ENCODE measurements around the gene SAMD11. TPM values are rescaled to one million over a fixed set of nuclear protein-coding genes. Genes with fewer than 3 reads are reported as not detected.
"Not testable (repeated sequence)": the region's sequence is repeated elsewhere in the genome, so short reads cannot be mapped to it uniquely, and the experiment has no call there.

Gene SAMD11
- total RNA-seq, 1 experiment from 2014 or later = 13.5 TPM

DNA sequence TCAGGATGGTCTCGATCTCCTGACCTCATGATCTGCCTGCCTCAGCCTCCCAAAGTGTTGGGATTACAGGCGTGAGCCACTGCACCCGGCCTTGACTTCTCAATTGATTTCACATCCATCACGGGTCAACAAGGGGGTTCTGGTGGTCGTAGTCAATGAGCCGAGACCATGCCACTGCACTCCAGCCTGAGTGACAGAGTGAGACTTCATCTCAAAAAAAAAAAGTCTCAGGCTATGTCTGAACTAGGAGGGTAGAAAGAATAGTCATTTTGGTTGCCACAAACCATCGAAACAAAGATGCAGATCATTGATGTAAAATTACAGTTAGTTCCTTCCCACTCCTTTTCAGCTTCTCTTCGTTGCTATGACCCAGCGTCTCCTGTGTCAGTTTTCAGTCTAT, 33.5 kb upstream of the SAMD11 start:
- WGBS (ENCODE audit: extremely low coverage, insufficient read length, low lambda C conversion rate) = no CpG with 5 or more reads among the region's 9 CpGs
- H3K79me1 ChIP-seq (ENCODE audit: insufficient read depth, low read depth, low read length, poor library complexity, severe bottlenecking); H3K9ac ChIP-seq (ENCODE audit: extremely low read depth, insufficient read length, low read length); H3K27me3 ChIP-seq (ENCODE audit: insufficient read depth, low read length); H3K79me2 ChIP-seq (ENCODE audit: insufficient read depth, low read length); H3K4me3 Mint-ChIP-seq; H2AFZ ChIP-seq (ENCODE audit: low read length); H2BK120ac ChIP-seq (ENCODE audit: low read depth, low read length, poor library complexity, severe bottlenecking); H3K18ac ChIP-seq (ENCODE audit: insufficient read length, low read depth, low read length); H3K4me2 ChIP-seq (ENCODE audit: insufficient read depth, insufficient read length, low read length); H3K56ac ChIP-seq (ENCODE audit: insufficient read length, low read depth, low read length); H2BK15ac ChIP-seq (ENCODE audit: low read depth, low read length); H4K91ac ChIP-seq (ENCODE audit: insufficient read length, low read depth, low read length); H3K23me2 ChIP-seq (ENCODE audit: insufficient read length, low read depth, low read length, poor library complexity, severe bottlenecking); H3K4me1 ChIP-seq (ENCODE audit: insufficient read depth, low read length); H2AK5ac ChIP-seq (ENCODE audit: insufficient read length, low read length); DNase-seq; H4K8ac ChIP-seq (replicated peaks; ENCODE audit: insufficient read length, low read depth, low read length); H3K27ac Mint-ChIP-seq; H2BK5ac ChIP-seq (ENCODE audit: insufficient read length, low read length); H4K20me1 ChIP-seq (ENCODE audit: control insufficient read depth, insufficient read depth, insufficient read length); H3K23ac ChIP-seq (ENCODE audit: insufficient read length, low read depth, low read length); H2BK20ac ChIP-seq (ENCODE audit: low read depth, low read length, poor library complexity, severe bottlenecking); H3K9me3 Mint-ChIP-seq; H4K5ac ChIP-seq (ENCODE audit: insufficient read length, low read depth, low read length); H2BK12ac ChIP-seq (ENCODE audit: insufficient read length, low read depth, low read length); H3K4me1 Mint-ChIP-seq; H3T11ph ChIP-seq (ENCODE audit: low read length); H3K9me3 ChIP-seq (ENCODE audit: control insufficient read depth, low read depth, low read length); H3K14ac ChIP-seq (ENCODE audit: insufficient read depth, low read length); H3K4ac ChIP-seq (ENCODE audit: low read depth, low read length); H3K27ac ChIP-seq (ENCODE audit: insufficient read length, low read depth, low read length); H3K36me3 Mint-ChIP-seq (ENCODE audit: insufficient read depth in 1 of 3, low read depth in 3 of 3): not testable (repeated sequence)
- peaks cover 80% of the 10 kb centered on the region for H3K27me3 Mint-ChIP-seq (ENCODE audit: low read depth)

Data from H9 (cell line).